ENCODE results near the gene USP9X. TPM values are rescaled to one million over a fixed set of nuclear protein-coding genes. Genes with fewer than 3 reads are reported as not detected.

The USP9X gene
- total RNA-seq, 1 donor from 2014 or later: 75.6 TPM

DNA sequence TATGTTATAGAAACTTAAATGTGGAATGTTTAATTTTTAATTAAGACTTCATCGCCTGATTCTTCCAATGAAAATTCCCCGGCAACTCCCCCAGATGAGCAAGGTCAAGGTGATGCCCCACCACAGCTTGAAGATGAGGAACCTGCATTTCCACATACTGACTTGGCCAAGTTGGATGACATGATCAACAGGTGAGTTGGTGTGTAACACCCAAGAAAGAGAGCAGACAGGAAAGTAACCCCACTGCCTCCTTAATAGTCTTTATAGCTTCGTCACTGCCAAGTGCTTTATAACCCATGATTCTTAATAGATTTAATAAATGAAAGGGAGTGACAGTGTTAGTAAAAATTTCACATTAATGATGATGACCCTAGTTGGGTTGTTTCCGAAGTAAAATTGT is 43.7 kb downstream of the USP9X start:
- no peaks in the 10 kb centered on the region for H3K27me3 ChIP-seq (ENCODE audit: low read depth)
- TF ChIP-seq, protein P1, sequence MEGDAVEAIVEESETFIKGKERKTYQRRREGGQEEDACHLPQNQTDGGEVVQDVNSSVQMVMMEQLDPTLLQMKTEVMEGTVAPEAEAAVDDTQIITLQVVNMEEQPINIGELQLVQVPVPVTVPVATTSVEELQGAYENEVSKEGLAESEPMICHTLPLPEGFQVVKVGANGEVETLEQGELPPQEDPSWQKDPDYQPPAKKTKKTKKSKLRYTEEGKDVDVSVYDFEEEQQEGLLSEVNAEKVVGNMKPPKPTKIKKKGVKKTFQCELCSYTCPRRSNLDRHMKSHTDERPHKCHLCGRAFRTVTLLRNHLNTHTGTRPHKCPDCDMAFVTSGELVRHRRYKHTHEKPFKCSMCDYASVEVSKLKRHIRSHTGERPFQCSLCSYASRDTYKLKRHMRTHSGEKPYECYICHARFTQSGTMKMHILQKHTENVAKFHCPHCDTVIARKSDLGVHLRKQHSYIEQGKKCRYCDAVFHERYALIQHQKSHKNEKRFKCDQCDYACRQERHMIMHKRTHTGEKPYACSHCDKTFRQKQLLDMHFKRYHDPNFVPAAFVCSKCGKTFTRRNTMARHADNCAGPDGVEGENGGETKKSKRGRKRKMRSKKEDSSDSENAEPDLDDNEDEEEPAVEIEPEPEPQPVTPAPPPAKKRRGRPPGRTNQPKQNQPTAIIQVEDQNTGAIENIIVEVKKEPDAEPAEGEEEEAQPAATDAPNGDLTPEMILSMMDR (IDR thresholded peaks at IDR 0.05): no peak
- H3K4me1 ChIP-seq: peaks cover 10% of the 10 kb centered on the region
- peaks cover 26% of the 10 kb centered on the region for H3K36me3 ChIP-seq
- no peak overlapping the region for H3K27ac ChIP-seq
- DNase-seq: no peak
- no peak for ATAC-seq
- H3K9me3 ChIP-seq: no peaks in the 10 kb centered on the region
- H3K4me3 ChIP-seq: no peak overlapping the region
- intact Hi-C loops (cut with DNase I): no loop called here

DNA sequence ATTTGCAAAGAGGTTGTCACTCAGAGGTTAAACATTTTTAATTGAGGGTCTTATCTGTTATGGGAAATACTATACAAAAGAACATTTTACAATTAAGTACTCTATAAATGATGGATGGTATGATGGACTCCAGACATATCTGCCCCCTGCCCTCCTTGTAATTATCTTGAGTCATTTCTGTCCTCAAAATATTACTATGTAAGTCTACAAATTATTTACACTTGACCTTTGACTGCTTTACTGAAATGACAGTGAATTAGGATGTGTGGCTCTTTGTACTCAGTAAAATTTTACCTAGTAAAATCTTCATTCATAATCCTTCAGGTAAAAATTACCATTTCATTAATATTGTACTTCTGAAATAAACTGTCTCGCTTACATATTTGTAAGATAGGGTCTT is 46.5 kb downstream of the USP9X start:
- Histone ChIP-seq H3K4me1 (peaks cover 8% of the 10 kb centered on the region), H3K27ac (no peak overlapping the region), H3K9me3 (no peaks in the 10 kb centered on the region), H3K27me3 (ENCODE audit: low read depth) (no peaks in the 10 kb centered on the region), H3K4me3 (no peak overlapping the region), H3K36me3 (peaks cover 42% of the 10 kb centered on the region)
- TF ChIP-seq, protein P1 (IDR thresholded peaks at IDR 0.05): no peak
- no peak for DNase-seq
- intact Hi-C loops (cut with DNase I): no loop called here
- no peak for ATAC-seq

DNA sequence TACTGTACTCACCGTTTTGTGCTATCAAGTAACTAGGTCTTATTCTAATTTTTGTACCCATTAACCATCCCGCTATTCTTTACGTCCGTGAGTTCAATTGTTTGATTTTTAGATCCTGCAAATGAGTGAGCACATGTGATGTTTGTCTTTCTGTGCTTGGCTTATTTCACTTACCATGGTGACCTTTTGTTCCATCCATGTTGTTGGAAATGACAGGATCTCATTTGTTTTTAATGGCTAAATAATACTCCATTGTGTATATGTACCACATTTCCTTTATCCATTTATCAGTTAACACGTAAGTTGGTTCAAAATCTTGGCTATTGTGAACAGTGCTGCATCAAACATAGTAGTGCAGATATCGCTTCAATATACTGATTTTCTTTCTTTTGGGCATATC is 48.3 kb downstream of the USP9X start:
- no peak overlapping the region for H3K27ac ChIP-seq
- intact Hi-C loops (cut with DNase I): no loop called here
- TF ChIP-seq, protein P1 (IDR thresholded peaks at IDR 0.05): no peak
- DNase-seq: no peak
- no peaks in the 10 kb centered on the region for H3K9me3 ChIP-seq
- H3K4me3 ChIP-seq: no peak overlapping the region
- no peak for ATAC-seq
- peaks cover 42% of the 10 kb centered on the region for H3K36me3 ChIP-seq
- no peaks in the 10 kb centered on the region for H3K27me3 ChIP-seq (ENCODE audit: low read depth)
- no peaks in the 10 kb centered on the region for H3K4me1 ChIP-seq

DNA sequence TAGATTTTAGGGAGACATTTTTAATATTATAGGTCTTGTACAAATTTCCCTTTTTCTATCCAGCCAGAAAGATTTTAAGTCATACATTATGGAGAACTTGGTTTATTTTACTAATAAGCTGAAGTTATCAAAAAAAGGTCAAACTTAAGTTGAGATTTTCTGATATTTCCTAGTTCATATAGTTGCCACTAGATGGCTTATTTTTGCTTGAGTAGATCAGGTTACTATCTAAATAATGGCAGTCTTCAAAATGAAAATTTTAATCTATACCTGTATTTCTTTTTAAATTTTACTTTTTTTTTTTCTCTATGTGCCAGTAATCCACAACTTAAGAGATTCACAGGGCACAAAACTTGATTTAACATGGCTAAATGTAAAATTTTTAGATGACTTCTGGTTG is 52.3 kb downstream of the USP9X start:
- TF ChIP-seq, protein P1 (IDR thresholded peaks at IDR 0.05): peak; percentile 22
- ATAC-seq (no peak), DNase-seq (no peak)
- intact Hi-C loops (cut with DNase I): no loop called here
- Histone ChIP-seq H3K27ac (no peak overlapping the region), H3K4me1 (no peaks in the 10 kb centered on the region), H3K9me3 (no peaks in the 10 kb centered on the region), H3K4me3 (no peak overlapping the region), H3K27me3 (ENCODE audit: low read depth) (no peaks in the 10 kb centered on the region), H3K36me3 (peaks cover 28% of the 10 kb centered on the region)

DNA sequence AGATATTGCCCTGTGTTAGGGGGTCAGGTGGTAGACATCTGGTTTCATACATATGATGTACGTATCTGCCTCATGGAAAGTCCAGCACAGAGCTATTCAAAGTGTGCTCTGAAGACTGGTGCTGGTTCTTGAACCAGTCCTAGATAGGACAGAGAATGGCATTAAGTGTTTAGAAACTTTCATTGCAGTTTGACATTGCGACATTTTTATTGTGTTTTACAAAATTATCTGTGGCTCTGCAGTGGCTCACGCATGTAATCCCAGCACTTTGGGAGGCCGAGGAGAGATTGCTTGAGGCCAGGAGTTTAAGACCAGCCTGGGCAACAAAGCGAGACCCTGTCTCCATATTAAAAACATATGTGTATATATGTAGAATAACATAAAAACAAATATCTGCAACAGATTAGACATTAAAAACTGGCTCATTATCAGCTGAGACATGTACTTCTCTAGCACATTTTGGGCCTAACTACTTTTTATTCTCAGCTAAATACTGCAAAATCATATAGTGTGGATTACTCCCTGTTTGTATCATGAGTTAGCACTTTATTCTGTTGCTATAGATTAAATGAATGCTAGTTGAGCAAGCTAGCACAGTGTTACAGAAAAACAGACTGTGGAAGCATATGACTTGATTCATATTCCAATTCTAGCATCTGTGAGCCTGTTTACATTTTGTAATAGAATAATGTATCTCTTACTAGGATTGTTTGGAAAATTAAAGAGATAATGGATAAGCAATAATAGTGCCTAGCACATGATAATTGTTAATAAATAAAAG is 57.1 kb downstream of the USP9X start:
- TF ChIP-seq, protein P1 (IDR thresholded peaks at IDR 0.05): no peak
- H3K27ac ChIP-seq: no peak overlapping the region
- H3K4me3 ChIP-seq: no peak overlapping the region
- no peaks in the 10 kb centered on the region for H3K9me3 ChIP-seq
- H3K4me1 ChIP-seq: no peaks in the 10 kb centered on the region
- peaks cover 24% of the 10 kb centered on the region for H3K36me3 ChIP-seq
- H3K27me3 ChIP-seq (ENCODE audit: low read depth): no peaks in the 10 kb centered on the region
- intact Hi-C loops (cut with DNase I): no loop called here
- no peak for ATAC-seq
- no peak for DNase-seq
